ENCODE results near the gene ANXA3. TPM values are rescaled to one million over a fixed set of nuclear protein-coding genes. Genes with fewer than 3 reads are reported as not detected.
"Not testable (repeated sequence)": the region's sequence is repeated elsewhere in the genome, so short reads cannot be mapped to it uniquely, and the experiment has no call there.

ANXA3 gene, protein sequence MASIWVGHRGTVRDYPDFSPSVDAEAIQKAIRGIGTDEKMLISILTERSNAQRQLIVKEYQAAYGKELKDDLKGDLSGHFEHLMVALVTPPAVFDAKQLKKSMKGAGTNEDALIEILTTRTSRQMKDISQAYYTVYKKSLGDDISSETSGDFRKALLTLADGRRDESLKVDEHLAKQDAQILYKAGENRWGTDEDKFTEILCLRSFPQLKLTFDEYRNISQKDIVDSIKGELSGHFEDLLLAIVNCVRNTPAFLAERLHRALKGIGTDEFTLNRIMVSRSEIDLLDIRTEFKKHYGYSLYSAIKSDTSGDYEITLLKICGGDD
- polyA plus RNA-seq (ENCODE audit: insufficient read length), result 4.1 TPM

DNA sequence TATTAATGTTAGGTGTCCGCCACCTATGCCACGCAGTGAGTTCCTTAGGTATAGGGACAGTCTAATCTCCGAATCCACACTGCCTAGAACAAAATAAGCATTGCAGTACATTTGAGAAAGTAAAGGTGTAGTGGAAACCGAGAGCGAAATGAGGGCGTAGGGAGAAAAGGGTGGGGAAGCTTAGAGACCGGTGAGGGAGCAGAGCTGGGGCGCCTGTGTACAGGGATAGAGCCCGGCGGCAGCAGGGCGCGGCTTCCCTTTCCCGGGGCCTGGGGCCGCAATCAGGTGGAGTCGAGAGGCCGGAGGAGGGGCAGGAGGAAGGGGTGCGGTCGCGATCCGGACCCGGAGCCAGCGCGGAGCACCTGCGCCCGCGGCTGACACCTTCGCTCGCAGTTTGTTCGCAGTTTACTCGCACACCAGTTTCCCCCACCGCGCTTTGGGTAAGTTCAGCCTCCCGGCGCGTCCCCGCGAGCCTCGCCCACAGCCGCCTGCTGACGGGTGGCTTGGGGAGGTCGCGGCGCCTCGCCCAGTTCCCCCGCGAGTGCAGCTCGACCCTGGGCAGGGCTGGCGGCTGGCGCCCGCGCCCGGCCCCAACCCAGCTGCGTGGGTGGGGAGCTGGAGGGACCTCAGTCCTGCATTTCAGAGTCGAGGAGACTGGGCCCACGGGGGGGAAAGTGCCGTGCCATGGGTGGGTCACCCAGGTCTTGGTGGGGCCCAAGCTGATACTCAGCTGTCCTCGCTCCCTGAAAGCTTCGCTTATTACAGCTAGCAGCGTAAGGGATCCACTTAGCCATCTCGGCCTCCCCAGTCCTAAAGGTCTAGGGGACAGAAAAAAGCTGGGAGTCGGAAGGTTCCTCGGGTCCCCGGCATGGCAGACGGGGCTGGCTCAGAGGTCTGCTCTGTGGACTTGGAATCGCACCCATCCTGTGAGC, at the start of gene ANXA3:
Gene ANXA3, plus strand, starts transcription at position 351 of the 932 bp plus-strand sequence. CDS start 2,704 bp downstream, outside the sequence.
- no peak for DNase-seq (ENCODE audit: low read depth)

DNA sequence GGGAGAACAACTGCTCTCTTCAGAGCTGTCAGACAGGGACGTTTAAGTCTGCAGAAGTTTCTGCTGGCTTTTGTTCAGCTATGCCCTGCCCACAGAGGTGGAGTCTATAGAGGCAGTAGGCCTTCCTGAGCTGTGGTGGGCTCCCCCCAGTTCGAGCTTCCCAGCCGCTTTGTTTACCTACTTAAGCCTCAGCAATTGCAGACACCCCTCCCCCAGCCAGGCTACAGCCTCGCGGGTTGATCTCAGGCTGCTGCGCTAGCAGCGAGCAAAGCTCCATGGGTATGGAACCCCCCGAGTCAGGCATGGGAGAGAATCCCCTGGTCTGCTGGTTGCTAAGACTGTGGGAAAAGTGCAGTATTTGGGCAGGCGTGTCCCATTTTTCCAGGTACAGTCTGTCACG, 45.3 kb upstream of the ANXA3 start:
- DNase-seq (ENCODE audit: low read depth), result not testable (repeated sequence)

DNA sequence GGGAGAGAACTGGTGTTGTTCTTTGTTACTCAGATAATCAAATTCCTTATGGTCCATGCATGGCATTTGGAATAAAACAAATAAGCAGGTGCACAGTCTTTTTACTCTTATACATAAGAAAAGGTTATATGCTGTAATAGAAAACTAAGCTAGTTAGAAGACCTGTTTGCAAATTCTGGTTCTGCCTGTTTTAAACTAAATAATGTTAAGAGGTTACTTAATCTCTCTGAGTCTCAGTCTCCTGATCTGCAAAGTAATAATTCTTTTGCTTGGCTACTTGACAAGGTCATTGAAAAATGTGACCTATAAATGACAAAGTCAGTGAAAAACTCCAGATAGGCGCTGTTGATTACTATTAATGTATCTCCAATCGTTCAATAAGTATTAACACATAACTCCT, 42.5 kb upstream of the ANXA3 start:
- DNase-seq (ENCODE audit: low read depth), result no peak

DNA sequence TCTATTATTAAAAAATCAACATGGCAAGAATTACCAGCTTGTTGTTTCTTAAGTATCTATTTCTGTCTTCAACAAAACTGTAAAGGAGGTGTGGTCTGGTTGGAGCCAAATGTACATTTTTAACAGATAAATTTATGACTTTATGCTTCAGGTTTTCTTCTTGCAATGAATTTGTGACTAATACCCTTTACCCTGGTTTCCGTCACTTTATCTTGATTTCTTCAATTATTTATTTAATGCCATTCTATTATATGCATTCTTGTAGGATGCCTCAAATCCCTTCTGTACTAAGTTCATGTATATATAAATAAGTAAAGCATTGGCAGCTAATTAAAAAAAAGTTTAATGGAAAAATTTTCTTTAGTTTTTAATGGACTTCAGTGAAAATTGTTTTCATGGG, 41.5 kb upstream of the ANXA3 start:
- no peak for DNase-seq (ENCODE audit: low read depth)

DNA sequence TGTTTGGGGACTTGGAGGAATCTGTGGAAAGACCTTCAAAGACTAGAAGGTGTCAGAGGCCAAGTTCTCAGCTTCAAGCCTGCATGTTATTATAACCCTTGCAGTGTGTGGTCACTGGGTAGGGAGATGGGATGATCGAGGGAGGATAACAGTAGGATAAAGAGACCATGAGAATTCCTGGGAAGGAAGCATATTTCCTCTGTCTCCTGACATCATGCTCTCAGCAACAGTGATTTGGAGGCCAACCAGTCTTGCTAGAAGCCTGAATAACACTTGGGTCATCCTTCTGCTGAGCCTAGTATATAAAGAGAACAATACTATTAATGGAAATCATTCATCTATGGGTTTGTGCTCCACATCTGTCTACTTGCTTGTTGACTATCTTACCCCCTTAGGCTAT, 40.9 kb upstream of the ANXA3 start:
- DNase-seq (ENCODE audit: low read depth), result no peak

DNA sequence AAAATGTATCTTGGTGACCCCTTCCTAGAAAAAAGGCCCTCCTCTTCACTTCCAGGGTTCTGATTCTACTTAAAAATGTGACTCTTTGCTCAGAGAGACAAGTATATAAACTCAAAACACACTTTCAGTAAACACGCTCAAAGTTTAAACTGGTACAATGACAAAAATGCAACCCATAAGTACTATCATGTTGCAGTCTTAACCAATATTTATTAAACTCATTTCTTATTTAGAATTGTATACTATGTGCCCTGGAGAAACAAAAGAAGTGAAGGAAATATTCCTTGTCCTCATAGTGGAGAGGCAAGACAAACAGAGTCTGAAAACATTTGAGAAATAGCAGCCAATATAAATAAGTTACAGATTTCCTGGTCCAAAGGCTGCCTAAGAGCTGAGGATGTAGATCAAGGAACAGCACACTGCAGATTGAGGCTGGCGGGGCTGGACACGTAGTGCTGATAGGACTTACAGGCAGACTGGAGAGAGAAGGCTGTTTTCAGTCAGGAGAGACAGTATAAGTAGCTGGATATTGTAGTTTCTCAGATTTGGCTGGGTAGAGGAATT, 39.1 kb upstream of the ANXA3 start:
- no peak for DNase-seq (ENCODE audit: low read depth)

DNA sequence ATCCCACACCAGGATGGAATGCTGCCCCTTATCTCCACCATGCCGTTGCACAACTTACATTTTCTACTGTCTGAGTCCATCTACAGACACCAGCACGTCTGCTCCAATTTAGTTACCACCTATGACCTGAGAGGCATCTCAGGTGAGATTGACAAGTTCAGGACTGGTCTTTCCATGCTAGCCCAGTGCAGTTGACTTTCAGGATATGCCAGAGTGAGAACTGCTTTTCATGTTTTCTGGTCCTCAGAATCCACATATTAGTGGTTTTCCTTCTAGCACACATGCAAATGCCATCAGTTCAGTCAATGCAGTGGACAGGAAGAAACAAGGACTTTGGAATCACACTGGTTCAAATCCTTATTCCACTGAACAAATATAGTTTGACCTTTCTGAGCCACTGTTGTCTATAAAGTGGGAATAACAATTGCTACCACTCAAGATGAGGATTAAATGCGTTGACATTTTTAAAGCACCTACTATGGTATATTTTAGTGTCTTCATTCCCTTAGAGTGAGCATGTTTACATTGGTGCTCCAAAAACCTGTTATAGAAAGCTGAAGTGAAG, 38.1 kb upstream of the ANXA3 start:
- no peak for DNase-seq (ENCODE audit: low read depth)

DNA sequence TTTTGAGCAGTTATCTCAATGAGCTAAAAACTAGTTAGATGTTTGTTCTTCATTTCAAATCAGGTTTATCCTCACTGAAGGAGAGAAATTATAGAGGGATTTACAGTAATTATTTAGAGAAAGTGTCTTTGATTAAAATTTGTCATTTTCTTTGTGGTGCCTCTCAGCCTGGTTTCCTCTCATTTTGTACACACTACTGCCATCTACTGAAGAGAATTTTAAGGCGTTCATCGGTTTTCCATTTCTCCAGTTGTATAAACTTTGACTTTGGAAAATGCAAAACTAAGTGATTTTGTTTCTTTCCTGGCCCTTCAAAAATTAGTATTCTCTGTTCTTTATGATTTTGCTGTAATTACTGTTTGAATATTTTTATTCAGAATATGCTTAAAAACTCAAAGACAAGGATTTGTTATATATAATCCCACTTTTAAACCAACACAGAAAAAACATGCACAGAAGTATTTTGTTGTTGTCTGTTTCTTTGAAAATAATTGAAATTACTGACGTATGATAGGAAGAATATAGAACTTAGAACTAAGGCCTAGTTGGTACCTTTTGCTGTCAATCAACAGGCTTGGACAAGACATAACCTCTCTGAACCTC, 34.4 kb upstream of the ANXA3 start:
- DNase-seq (ENCODE audit: low read depth), result peak; percentile 14

DNA sequence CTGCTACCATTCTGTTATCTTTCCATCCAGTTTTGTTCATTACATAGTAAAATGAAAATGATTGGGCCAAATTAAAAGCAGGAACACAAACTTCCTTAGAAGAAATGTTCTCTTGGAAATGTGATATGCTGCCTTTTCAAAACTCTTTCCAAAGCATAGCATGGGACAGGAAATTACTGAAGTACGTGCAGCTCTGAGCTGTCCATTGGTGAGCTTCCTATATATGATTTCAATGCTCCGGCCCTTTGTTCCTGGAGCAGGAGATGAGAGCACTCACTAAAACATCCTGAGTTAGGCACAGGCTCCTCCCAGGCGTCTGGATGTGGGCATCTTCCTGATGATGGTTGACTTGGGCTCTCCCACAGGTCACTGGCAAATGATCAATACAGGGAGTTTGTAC, 33.0 kb upstream of the ANXA3 start:
- no peak for DNase-seq (ENCODE audit: low read depth)

DNA sequence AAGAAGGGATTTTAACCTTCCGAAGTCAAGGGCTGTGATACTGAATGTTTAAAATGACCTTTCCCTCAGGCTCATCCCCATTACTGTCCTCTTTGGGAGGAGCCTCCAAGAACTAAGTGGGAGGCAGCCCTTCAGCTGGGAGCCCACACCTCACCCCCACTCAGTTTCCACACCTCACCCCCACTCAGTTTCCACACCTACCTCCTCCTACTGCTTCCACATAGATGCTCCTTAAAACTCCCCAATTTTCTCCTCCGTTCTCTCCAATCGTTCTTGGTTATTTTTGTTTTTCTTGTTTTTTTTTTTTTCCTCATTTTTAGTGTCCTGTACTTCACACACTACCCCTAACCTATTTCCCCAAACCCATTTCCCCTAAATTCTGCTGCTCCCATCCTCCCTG, 31.6 kb upstream of the ANXA3 start:
- DNase-seq (ENCODE audit: low read depth), result no peak

DNA sequence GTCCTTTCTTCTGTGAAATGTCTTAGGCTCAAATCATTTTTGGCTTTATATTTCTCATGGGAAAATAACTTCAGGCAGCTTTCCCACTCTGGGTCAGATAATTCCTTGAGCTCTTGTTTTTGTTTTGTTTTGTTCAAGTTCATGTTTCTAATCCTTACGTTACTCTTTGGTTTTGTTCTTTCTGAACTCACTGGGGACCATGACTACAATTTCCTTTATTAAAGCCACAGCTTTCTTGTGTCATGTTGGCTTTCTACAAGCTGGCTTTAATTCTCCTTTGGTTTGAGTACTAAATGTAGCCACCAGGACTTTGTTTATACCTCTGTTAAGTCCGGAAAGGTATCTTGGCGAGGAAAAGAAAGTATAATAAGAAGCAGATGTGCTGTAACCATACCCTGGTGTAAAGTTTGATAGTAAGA, 30.8 kb upstream of the ANXA3 start:
- DNase-seq (ENCODE audit: low read depth), result peak; percentile 22

DNA sequence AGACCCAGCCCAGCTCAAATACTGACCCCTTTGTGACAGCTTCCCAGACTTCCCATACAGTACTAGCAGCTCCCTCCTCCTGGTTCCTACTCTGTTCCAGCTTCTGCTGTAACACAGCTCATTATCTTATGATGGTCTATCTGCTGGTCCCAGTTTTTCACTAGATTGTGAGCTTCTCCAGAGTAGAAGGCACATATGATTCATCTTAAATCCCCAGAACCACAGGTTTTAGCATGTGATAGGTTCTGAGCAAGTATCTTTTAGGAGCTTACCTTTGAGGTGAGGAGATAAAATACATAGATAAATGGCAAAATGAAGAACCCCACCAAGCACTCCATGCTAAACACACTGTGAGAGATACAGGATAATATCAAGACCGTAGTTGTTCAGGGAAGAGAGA, 27.6 kb upstream of the ANXA3 start:
- no peak for DNase-seq (ENCODE audit: low read depth)

DNA sequence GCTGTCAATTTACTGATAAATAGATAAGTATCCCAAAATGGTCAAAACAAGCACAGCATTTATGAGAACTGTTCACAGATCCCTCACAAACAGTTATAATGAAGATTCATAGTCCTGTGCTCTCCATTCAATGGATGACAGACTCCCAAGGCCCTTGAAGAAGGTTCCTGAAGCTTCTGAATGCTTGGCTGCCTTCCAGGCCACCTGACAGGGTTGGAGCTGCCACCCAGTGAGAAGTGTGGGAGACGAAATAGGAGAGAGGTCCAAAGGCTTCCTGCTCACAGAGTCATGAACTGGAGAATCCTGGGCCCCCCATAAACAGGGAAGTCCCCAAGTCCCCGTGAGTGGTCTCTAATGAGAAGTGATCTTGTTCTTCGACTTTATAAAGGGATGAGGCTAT, 26.0 kb upstream of the ANXA3 start:
- DNase-seq (ENCODE audit: low read depth), result no peak

DNA sequence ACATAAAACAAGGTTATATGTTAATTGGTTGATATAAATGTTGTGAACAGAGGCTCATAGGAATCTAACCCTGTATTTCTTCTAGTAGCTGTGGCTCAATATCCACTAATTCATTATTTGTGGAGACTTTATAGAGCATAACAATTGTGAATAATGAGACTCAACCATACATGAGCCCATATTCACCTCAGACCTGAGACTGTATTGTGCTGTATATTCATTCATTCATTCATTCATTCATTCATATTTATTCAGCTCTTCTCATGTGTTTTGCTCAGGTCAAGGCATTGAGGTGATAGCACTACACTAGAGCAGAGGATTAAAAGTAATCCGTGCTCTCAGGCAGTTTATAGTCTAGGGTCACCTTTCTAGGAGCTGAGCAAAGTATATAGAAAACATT, 24.5 kb upstream of the ANXA3 start:
- DNase-seq (ENCODE audit: low read depth), result no peak

DNA sequence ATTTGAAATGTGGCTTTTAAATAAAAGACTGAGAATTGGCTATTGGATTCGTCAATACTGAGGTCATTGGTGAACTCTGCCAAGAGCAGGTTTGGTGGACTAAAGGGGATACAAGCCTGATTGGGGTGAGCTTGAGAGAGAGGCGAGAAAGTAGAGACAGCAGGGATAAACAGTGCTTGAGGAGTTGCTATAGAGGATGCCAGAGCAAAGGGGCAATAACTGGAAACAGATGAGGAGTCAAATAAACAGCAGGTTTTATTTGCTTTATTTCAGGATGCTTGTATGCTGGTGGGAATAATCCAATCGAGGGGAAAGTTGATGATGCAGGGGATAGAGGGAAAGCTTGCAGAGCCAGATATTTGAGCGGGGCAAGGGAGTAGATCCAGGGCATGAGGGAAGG, 24.0 kb upstream of the ANXA3 start:
- DNase-seq (ENCODE audit: low read depth), result no peak

DNA sequence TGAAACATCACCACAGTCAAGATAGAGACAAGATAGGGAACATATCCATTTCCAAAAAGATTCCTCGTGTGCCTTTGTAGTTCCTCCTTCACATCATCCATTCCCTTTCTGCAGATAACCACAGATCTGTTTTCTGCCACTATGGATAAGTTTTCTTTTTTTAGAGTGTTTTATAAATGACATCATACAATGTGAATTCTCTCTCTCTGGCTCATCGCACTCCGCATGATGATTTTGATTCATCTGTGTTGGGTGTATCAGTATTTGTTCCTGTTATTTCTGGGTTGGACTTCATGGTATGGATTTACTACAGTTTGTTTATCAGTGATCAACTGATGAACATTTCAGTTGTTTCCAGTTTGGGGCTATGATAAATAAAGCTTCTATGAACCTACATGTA, 23.2 kb upstream of the ANXA3 start:
- DNase-seq (ENCODE audit: low read depth), result no peak

DNA sequence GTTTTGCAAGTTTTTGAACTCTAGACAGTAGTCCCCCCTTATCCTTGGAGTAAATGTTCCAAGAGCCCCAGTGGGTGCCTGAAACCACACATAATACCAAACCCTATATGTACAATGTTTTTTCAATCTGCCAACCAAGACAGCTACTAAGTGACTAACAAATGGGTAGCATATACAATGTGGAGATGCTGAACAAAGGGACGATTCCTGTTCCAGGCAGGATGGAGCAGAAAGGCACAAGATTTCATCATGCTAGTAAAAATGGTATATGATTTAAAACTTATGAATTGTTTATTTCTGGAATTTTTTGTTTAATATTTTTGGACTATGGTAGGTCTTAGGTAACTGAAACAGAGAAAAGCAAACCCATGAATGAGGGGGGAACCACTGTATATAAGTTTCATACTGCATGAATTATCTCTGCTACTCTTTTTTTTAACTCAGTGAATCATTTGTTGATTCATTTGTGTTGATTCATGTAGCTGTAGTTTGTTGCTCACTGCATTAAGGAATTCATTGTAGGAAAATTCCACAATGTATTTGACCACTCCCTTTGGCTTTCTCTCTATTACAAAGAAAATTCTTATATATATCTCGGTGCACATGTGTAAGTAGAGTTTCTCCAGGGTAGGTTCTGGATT, 21.9 kb upstream of the ANXA3 start:
- no peak for DNase-seq (ENCODE audit: low read depth)

DNA sequence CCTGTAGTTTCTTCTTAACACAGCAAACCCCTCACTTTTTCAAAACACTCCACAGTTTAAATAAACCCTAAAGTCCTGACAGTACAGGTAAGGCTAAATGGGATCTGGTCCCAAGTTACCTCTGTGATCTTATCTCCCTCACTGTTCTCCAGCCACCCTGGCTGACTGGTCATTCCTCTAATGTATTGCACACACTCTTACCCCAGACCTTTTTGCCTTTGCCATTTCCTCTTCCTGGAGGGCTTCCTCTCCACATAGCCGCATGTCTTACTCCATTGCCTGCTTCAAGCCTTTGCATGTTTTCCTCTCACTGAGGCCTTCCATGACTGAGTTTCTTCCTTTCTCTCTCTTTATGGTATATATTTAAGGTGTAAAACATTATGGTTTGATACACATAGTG, 19.5 kb upstream of the ANXA3 start:
- no peak for DNase-seq (ENCODE audit: low read depth)

DNA sequence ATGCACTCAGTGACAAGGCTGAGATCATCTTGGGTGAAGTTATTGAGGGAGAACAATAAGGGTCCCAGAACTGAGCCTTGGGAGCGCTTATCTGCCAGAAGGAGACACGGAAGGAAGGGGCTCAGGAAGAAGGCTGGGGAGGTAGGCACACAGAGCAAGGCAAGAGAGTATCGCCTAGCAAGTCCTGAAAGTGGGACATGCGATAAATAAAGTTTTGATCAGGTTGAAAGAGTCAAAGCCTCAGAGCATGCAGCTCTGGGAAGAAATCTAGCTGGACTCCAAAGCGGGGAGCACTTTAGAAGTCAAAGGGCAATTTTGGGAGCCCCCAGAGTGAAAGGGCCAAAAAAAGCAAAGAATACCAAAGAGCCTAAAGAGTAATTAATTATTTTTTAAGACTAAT, 17.7 kb upstream of the ANXA3 start:
- no peak for DNase-seq (ENCODE audit: low read depth)

DNA sequence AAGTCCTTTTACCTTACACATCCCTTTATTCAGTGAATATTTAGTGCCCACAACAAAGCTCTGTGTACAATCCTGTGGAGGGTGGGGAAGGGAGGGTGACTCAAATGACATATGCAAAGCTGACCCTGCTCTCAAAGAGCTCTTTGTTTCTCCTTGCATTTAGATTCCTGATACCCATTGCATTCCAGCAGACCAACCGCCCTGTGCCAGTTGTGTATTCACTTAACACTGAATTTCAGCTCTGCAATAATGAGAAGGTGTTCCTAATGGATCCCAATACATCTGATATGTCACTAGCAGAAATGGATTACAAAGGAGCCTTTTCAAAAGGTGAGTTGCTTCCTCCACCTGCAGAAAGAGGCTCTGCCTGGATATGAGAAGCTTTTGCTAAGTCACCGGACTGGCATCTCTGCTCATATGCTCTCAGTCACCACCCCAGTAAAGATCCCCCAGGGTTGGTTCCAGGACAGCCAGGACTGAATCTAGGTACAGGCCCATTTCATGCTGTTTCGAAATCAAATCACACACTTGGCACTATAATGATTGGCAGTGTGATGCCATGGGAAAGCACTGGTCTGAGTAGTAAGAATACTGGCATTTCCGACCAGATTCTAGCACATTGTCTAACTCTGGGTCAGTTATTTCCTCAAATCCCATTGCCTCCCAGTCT, 17.1 kb upstream of the ANXA3 start:
- no peak for DNase-seq (ENCODE audit: low read depth)

DNA sequence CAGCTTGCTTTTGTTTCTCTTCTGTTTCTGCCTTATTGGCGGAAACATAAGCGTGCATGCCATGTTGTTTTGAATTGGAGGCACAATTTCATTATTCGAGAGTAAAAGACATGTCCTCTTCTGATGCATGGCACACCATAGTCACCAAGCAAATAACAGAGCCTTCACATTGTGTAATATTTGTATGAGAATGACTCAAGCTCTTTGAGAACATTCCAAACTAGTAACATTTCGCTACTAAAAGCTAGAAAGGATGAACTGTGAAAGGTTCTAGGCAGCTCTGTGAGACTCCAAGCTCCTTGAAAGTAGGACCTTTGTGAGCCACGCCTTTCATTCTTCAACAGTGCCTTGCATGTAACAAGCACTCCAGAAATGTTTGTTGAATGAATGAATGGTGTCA, 9.2 kb upstream of the ANXA3 start:
- no peak for DNase-seq (ENCODE audit: low read depth)

Data from forelimb muscle (tissue), 1 donor.